Brain pericyte (primary cell): ENCODE data around the gene LAMB1.
A peak's percentile ranks its signal among the peaks of the same experiment; 100 is the strongest.
"Not testable (repeated sequence)": the region's sequence is repeated elsewhere in the genome, so short reads cannot be mapped to it uniquely, and the experiment has no call there.

Experiments
- DNase-seq: peaks from one replicate; pipeline ENCODE4 v3.0.0-alpha.2; 2012; ENCODE audit warnings: low read depth, low spot score

Gene LAMB1

DNA sequence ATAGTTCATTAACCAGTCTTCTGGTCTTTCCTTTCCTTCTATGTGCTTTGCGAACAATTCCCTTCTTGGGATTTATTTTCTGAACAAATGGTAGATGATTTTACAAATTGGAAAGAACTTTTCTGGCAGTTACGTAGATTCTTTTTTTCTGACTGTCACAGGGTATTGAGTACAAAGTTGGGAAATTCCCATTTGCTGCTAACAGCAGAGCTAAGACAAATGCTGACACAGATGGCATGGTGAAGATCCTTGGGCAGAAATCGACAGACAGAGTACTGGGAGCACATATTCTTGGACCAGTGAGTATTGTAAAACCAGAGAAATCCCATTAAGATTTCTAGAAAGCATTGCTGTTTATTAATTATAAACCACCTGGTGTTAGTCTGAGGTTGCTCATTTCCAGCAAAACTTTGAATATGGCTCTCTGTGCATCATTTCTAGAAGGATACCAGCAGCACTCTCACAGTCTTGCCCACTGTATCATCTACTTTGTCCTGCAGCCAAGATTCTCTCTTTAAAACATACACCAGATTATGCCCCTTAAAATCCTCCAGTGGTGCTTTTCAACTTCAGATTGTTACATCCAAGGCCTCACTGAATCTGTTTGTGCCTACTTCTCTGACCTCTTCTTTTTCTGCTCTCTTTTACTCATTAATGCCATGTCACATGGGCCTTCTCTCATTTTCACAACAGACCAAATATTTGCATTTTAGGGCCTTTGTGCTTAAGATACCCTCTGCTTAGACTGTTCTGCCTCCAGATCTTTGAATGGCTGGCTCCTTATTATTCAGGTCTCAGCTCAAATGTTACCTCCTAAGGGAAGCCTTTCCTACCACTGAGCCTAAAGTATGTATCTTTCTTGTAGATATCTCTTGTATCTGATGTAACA, 85.0 kb downstream of the LAMB1 start:
- no peak for DNase-seq

DNA sequence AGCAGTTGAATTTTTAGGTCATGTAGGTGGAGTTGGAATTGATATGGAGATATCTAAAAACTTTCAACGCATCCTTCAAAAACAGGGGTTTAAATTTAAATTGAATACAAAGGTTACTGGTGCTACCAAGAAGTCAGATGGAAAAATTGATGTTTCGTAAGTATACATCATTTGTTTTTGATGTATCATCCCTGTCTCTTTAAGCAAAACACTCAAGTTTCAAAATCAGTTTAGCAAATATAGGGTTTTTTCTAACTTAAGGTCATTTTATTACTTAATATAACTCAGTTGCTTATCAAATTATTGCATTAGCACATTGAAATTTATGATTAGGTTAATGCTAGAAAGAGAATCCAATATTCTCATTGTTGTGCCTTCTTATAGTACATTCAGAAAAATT, 87.4 kb downstream of the LAMB1 start:
- no peak for DNase-seq

DNA sequence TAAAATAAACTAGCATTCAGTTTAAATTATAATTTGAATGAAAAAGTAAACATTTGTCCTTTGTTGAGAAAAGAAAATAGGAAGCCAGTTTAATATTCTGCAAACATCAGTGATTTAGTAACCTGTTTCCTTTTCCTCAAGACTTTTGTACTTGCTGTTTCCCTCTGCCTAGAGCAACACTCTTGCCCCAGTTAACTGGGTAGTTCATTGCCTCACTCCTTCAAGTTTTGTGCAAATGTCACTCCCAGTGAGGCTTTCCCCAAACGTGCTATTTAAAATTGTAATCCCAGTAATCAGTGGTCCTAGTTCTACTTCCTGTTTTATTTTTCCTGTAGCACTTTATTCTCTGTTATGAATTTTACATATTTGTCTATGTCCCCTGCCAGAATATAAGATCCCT, 88.1 kb downstream of the LAMB1 start:
- no peak for DNase-seq

DNA sequence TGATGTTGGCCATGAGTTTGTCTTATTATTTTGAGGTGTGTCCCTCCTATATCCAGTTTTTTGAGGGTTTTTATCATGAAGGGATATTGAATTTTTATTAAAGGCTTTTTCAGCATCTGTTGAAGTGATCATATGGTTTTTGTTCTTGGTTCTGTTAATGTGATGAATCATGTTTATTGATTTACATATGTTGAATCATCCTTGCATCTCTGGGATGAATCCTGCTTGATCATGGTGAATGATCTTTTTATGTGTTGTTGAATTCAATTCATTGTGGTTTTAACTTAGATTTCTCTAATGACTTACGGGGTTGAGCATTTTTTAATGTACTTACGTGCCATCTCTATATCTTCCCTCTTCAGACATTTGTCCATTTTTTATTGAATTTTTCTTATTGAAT, 89.1 kb downstream of the LAMB1 start:
- no peak for DNase-seq

DNA sequence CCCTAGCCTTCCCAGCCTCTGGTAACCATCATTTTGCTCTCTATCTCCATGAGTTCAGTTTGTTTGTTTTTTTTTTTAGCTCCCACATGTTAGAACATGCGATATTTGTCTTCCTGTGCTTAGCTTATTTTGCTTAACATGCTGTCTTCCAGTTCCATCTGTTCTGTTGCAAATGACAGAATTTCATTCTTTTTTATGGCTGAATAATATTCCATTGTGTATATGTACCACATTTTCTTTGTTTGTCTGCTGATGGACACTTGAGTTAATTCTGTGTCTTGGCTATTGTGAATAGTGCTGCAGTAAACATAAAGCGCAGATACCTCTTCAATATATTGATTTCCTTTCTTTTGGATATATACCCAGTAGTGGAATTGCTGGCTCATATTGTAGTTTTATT, 91.0 kb downstream of the LAMB1 start:
- no peak for DNase-seq

DNA sequence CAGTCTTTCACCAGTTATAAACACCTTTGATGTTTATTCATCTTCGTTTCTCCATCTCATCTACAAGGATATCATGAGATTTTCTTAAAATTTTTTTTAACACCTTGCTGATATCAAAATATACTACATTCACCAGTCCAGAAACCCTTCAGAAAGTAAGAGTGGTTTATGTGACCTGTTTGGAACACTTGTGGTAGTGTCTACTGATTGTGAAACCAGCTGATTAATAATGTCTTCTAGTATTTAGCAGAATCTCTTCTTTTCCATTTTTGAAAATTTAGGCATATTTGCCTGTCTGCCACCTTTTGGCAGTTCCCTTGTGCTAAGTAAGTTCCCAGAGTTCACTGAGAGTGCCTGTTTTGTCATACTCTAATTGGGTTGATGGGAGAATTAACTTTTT, 93.5 kb downstream of the LAMB1 start:
- no peak for DNase-seq

DNA sequence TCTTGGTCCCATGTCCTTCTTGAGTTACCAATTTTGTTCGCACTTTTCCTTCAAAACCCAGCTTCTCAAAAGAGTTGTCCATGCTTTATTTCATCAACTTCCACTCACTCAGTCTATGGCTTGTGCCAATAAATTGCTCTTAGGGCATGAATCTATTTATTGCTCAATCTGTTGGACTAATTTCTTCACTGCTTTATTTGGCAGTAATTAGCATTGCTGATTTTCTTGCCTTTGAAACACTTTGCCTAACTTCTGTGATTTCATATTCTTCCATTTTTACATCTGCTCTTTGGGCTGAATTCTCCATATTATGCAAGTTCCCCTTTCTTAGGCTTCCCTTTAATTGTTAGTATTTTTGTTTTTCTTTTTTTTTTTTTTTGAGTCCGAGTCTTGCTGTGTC, 95.2 kb downstream of the LAMB1 start:
- DNase-seq, result no peak

DNA sequence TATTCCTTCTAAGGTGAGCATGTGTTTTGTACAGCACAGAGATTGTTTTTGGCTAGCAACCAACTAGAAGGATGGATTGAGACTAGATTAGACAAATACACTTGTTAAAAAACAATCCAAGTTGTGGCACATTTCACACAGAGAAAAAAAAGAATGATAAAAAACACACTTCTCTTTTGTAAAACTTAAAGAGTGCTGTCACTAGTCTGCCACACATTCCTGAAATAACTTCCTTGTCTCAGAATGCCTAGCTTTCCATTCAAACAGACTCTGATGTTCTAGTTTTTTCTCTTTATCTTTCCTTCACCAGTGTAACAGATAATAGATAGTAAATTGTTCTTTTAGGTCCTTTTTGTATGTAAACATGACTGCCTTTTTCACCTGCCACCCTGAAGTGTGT, 100.6 kb downstream of the LAMB1 start:
- DNase-seq, result no peak

DNA sequence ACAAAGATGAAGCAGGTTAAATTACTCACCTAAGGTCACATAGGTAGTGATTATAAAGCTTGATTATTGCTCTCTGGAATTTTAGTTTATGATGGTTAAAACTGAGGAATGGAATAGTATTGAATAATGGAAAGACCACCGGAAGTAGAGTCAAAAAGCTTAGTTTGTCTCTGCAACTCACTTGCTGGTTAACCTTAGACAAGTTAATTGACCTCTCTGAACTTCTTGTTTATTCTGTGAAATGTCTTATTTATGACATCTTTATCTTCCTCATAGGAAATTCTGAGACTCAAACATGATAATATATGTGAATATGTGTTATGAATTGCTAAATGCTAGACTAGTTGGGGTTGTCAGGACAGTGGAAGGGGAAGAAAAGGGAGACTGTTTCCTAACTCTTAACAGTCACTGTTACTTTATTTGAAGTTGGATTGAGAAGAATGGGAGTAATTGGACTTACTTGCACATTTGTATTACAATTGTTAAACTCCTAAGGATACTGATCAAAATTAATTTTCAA, 102.4 kb downstream of the LAMB1 start:
- no peak for DNase-seq

DNA sequence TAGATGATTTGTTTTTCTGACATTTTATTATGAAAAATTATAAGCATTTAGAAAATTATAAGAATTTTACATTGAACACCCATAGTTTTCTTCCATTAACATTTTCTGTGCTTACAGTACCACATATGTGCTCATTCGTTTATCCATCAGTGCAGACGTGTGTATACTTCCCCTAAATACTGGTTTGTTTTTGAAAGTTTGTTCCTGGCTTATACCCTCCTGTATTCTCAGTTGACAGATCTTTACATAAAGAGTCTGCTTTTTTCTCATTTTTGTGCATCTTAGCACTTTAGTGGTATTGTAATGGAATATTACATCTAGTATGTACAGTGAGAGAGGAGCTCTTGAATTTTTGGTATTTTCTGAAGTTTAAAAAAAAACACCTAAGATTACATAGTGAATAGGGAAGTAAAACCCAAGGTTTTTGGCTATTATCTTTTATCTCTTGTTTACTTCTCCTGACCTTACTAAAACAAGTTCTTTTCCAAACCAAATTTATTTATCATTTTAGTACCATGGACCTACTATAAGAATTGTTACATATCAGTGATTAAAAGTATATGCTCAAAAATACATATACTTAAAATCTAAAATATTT, 103.9 kb downstream of the LAMB1 start:
- DNase-seq, result no peak

DNA sequence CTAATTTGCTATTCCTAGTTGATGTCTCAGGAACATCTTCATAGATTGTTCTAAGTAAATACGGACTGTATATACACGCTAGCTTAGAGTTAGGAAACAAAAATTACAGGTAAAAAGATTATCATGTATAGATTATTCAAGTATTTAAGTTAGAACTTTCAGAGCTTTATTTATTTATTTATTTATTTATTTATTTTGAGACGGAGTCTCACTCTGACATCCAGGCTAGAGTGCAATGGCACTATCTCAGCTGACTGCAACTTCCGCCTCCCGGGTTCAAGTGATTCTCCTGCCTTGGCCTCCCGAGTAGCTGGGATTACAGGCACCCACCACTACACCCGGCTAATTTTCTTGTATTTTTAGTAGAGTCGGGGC, 110.6 kb downstream of the LAMB1 start:
- DNase-seq, result not testable (repeated sequence)

DNA sequence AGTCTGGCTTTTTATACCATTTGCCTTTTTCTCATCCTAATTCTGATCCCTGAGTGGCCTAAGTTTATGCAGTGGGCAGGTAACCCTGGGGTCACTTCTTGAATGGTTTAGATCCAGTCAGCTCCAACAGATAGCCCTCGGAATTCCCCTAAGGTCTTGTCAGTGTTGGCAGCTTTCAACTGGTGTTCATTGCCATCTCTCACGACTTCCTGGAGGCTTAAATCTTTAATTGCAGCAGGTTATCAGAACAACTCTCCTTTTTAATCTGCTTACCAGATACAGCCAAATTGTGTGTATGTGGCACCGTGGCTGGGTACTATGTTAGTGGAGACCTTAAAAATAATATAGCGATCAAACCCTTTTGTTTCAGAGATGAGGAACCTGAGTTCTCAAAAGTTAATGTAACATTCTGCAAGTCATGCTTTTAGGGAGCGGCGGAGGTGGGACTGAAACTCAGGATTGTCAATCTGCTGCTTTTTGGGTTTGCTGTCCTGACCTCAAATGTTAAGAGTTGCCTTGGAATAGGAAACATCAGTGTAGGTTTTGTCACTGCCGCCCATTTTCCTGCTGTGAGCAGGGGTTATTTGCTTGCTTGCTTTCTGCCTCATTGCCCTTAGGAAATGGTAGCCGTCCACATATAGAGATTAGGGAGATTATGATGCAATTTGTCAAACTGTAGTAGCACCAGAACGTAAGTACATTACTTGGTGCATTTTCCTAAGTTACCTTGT, 111.2 kb downstream of the LAMB1 start:
- no peak for DNase-seq

DNA sequence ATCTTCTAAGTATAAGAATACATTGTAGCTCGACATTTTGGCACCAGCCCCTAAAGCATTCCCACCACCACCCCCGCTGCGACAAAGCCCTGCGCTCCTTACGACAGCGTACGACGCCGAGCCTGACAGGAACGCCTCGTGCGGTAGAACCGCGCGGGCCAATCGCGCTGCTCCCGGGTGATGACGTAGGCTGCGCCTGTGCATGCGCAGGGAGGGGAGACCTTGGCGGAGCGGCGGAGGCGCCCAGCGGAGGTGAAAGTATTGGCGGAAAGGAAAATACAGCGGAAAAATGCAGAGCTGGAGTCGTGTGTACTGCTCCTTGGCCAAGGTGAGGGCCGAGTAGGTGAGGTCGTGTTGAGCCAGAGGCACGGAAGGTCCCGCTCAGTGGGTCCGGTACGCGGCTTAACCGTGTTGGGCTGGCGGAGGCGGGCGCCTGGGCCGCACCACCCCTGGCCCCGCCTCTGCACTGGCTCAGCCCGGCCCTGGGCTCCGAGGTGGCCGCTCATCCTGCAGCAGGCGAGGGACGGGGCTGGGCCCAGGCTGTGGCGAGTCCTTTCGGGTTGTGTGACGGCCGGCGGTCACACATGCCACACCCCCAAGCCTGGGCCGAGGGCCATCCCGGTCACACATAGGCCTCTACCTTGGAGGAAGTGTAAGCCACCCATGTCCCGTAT, 111.9 kb downstream of the LAMB1 start, which contains the start of gene DLD:
TSS of gene DLD (plus strand) at position 222 of the 674 bp plus-strand sequence. CDS start at position 290, 68 bp downstream.
- DNase-seq, result peak; percentile 78

DNA sequence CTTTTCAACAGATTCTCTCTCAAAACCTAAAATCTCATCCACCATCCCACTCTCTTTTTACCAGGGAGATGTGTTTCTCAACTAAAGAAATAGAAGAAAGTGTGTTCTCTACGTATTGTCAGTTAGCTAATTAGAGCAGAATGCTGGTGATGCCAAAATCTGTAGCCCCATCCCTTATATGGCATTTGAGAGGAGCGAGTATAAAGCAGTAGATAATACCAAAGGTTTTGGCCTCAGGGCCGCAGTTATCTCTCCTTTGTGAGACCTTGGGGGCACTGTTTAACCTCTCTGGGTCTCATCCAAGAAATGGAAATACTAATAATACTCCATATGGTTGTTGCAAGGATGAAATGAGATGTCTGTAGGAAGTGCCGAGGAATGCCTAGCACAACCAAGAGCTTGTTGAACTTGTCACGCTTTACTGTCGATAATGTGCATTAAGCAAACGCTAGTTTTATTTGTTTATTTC, 112.4 kb downstream of the LAMB1 start:
- DNase-seq, result no peak

DNA sequence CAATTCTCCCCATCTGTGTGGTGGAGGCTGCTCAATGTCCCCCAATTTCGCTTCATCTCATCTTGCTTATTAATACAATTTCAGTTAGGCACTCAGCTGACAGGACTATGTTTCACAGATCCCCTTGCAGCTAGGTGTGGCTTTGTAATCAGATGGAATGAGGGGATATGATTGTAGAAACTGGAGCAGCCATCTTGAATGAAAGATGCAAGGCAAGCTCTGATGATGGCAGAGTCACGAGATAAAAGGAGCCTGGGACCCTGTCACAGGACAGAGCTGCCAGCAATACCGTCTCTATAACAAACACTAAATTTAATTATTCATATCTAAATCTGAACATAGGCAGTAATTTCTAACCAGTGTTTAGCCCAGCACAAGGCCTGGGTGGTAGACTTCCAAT, 113.0 kb downstream of the LAMB1 start:
- no peak for DNase-seq

DNA sequence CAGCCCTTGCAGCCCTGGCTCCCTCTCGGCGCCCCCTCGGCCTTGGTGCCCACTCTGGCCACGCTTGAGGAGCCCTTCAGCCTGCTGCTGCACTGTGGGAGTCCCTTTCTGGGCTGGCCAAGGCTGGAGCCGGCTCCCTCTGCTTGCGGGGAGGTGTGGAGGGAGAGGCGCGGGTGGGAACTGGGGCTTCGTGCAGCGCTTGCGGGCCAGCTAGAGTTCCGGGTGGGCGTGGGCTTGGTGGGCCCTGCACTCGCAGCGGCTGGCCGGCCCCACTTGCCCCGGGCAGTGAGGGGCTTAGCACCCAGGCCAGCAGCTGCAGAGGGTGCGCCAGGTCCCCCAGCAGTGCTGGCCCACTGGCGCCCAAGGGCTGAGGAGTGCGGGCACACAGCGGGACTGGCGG, 115.1 kb downstream of the LAMB1 start:
- DNase-seq, result not testable (repeated sequence)

DNA sequence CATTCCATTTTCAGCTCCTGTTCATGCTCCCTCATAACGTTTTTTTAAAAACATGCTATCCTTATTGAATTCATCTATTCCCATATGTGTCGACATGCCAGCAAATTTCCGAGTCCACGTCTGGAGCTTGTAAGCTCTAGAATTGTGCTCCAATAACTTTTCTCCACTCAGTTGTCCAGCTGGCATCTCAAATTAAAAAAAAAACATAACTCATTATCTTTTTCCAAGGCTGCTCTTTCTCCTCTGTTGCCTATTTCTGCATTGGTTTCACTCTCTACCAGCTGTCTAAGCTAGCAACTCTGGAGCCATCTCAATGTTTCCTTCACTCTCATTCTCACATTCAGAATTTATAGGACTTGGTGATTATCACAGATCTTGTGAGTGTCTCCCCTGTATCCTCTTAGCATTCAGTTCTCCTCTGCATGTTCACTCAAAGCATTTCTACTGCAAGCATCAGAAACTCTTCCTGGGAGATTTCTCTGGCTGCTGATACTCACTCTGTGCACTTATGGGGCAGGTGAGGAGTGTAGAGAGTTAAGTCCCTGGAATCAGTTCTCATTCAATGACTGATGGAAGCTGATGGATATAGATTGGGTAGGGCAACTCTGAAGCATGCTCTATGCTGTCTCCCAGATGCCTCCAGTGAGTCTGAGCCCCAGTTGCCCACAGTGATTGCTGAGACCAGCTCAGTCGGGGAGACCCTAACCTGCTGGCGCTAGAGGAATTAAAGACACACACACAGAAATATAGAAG, 118.7 kb downstream of the LAMB1 start:
- DNase-seq, result no peak

DNA sequence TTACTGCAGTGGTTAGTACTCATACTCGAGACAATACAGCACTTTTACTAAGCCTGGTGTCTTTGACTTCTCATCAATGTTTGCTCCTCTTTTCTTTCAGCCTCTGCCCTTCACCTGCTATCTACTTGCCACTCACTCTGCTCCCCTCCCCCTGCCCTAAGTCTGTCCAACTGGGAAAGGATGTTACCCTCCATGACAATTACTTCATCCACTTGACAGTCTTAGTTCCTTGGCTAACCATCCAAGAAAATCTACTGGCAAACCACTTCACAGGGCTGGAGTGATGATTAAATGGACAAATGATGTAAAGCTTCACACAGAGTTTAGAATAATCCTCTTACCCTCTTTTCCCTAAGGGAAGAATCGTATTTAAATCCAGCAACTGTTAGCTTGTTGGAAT, 120.2 kb downstream of the LAMB1 start:
- DNase-seq, result no peak

DNA sequence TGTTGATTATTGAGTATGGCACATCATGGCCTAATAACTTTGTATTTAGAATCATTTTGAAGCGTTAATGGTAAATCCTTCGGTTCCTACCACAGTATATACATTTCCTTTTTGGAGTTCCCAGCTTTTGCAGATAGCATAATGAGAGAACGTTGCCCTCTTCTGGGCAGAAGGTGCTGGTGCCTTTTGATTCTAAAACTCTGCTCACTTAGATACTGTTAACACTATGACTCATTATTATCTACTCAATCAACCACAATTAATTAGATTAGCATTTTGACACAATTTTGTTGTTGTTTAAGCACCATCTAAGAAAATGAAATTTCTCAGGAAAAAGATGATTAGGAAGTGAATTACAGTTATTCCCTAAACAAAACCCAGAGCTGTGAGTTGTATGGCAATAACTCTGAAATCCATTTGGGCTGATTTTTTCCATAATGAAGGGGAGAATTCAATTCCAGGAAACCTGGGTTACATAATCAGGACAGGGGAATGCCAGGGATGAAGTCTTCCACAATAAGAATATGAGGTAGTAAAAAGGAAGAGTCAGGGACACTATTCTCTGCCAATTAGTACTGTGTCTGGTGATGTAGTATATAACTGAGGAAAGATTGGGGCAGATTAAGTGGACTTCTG, 123.4 kb downstream of the LAMB1 start:
- no peak for DNase-seq

DNA sequence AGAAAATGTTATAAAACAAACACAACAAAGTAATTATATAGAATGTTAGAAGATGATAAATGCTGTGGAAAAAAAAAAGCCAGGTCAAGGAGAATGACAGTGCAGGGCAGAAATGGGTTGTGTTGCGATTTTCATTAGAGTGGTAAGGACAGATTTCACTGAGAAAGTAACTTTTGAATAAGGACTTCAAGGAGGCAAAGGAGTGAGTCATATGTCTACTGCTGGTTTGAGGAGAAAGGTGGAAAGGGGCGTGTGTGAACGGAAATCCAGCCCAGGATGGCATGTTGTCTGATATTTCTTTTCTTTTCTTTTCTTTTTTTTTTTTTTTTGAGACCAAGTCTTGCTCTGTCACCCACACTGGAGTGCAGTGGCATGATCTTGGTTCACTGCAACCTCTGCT, 124.3 kb downstream of the LAMB1 start:
- no peak for DNase-seq
